SK-N-SH treated with all-trans-retinoic acid at 6 μM for 48 hours (cell line): ENCODE results near the gene NLRP1.

Experiments
- CREB5 ChIP-seq: fragments of 250-450 bp; sonication (Bioruptor Pico); IDR thresholded peaks from 2 replicates; pipeline ENCODE4 v1.5.1; 2020; ENCODE audit warnings: low read depth, mild to moderate bottlenecking, moderate library complexity
- PATZ1 ChIP-seq: fragments of 250-450 bp; sonication (Bioruptor Pico); IDR thresholded peaks from 2 replicates; pipeline ENCODE4 v1.8.0; 2020; ENCODE audit warnings: mild to moderate bottlenecking, moderate library complexity, borderline replicate concordance
- PPARA ChIP-seq: fragments of 250-450 bp; sonication (Bioruptor Pico); IDR thresholded peaks from 2 replicates; pipeline ENCODE4 v1.5.0; 2020; ENCODE audit warnings: mild to moderate bottlenecking, borderline replicate concordance
- SNAI2 ChIP-seq: fragments of 250-450 bp; sonication (Bioruptor Pico); IDR thresholded peaks from 2 replicates; pipeline ENCODE4 v1.5.0; 2020; ENCODE audit warnings: mild to moderate bottlenecking, moderate library complexity
- TCF4 ChIP-seq: fragments of 250-450 bp; sonication (Bioruptor Pico); IDR thresholded peaks from 2 replicates; pipeline ENCODE4 v1.8.0; 2021; ENCODE audit warnings: mild to moderate bottlenecking, moderate library complexity, borderline replicate concordance
- ZFP30 ChIP-seq: fragments of 450-650 bp; formaldehyde crosslinking; IDR thresholded peaks from 2 replicates; pipeline ENCODE4 v1.5.0; 2022; ENCODE audit warnings: mild to moderate bottlenecking, moderate library complexity
- ZNF565 ChIP-seq: fragments of 450-650 bp; formaldehyde crosslinking; conservative IDR thresholded peaks from 2 replicates; pipeline ENCODE4 v1.5.0; 2020; ENCODE audit warnings: low read depth, mild to moderate bottlenecking, moderate library complexity
- ZNF8 ChIP-seq: fragments of 450-650 bp; formaldehyde crosslinking; IDR thresholded peaks from 2 replicates; pipeline ENCODE4 v1.5.0; 2020; ENCODE audit warnings: mild to moderate bottlenecking, moderate library complexity

GRCh38 chr17:5541610-5542202, 42.6 kb downstream of the NLRP1 start:
- TF ChIP-seq CREB5 (CRISPR knock-in tag): no peak
- TF ChIP-seq ZFP30 (CRISPR knock-in tag): no peak
- TF ChIP-seq ZNF565 (CRISPR knock-in tag): no peak
- TF ChIP-seq PATZ1: no peak
- TF ChIP-seq TCF4 (CRISPR knock-in tag): no peak
- TF ChIP-seq ZNF8: no peak
- TF ChIP-seq PPARA (CRISPR knock-in tag): no peak
- TF ChIP-seq SNAI2 (CRISPR knock-in tag): no peak
